ENCODE measurements around the gene CILP2. TPM values are rescaled to one million over a fixed set of nuclear protein-coding genes. Genes with fewer than 3 reads are reported as not detected.
A peak's percentile ranks its signal among the peaks of the same experiment; 100 is the strongest.

Gene CILP2
- total RNA-seq, 1 experiment from 2014 or later, result 2.0 TPM

DNA sequence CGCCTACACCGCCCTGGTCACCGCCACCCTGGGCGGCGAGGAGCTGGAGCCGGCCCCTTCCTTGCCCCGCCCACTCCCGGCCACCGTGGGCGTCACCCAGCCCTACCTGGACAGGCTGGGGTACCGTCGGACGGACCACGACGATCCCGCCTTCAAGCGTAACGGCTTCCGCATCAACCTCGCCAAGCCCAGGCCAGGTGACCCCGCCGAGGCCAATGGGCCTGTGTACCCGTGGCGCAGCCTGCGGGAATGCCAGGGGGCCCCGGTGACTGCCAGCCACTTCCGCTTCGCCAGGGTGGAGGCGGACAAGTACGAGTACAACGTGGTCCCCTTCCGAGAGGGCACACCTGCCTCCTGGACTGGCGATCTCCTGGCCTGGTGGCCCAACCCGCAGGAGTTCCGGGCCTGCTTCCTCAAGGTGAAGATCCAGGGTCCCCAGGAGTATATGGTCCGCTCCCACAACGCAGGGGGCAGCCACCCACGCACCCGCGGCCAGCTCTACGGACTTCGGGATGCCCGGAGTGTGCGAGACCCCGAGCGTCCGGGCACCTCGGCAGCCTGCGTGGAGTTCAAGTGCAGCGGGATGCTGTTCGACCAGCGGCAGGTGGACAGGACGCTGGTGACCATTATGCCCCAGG, 7.0 kb downstream of the CILP2 start:
- intact Hi-C loops (cut with micrococcal nuclease), result no loop called here

DNA sequence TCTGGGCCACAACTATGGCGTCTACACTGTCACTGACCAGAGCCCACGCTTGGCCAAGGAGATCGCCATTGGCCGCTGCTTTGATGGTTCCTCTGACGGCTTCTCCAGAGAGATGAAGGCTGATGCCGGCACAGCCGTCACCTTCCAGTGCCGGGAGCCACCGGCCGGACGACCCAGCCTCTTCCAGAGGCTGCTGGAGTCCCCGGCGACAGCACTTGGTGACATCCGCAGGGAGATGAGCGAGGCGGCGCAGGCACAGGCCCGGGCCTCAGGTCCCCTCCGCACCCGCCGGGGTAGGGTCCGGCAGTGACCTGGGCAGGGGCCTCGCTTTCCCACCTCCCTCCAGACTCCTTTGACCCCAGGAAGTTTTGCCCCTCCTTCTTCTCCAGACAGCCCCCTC, 7.6 kb downstream of the CILP2 start:
- Histone ChIP-seq H3K9me2 (replicated peaks; ENCODE audit: low read length) (no peaks in the 10 kb centered on the region), H2AFZ (ENCODE audit: low read length) (no peak overlapping the region), H3K4me3 (ENCODE audit: low read length) (no peak overlapping the region), H4K20me1 (ENCODE audit: low read length) (no peaks in the 10 kb centered on the region), H3F3A (ENCODE audit: low read length, unreplicated experiment) (no peaks in the 10 kb centered on the region), H3K27ac (ENCODE audit: low read length) (no peak overlapping the region), H3K36me3 (ENCODE audit: low read depth, low read length) (no peaks in the 10 kb centered on the region), H3K79me2 (ENCODE audit: low read length) (no peaks in the 10 kb centered on the region), H3K9ac (ENCODE audit: low read length) (no peak overlapping the region), H3K4me2 (ENCODE audit: low read length) (no peak overlapping the region), H3K9me3 (ENCODE audit: low read length) (no peaks in the 10 kb centered on the region), H3K27me3 (ENCODE audit: low read length) (no peaks in the 10 kb centered on the region), H3K4me1 (ENCODE audit: insufficient read depth, low read length) (peaks cover 4% of the 10 kb centered on the region; the same call in 1 of the 2 replicates)
- BruUV-seq (replicated peaks), result no TSS peak
- TF ChIP-seq EZH2phosphoT487 (IDR thresholded peaks at IDR 0.05; ENCODE audit: borderline replicate concordance, low read length), result no peak
- TF ChIP-seq, protein P1, sequence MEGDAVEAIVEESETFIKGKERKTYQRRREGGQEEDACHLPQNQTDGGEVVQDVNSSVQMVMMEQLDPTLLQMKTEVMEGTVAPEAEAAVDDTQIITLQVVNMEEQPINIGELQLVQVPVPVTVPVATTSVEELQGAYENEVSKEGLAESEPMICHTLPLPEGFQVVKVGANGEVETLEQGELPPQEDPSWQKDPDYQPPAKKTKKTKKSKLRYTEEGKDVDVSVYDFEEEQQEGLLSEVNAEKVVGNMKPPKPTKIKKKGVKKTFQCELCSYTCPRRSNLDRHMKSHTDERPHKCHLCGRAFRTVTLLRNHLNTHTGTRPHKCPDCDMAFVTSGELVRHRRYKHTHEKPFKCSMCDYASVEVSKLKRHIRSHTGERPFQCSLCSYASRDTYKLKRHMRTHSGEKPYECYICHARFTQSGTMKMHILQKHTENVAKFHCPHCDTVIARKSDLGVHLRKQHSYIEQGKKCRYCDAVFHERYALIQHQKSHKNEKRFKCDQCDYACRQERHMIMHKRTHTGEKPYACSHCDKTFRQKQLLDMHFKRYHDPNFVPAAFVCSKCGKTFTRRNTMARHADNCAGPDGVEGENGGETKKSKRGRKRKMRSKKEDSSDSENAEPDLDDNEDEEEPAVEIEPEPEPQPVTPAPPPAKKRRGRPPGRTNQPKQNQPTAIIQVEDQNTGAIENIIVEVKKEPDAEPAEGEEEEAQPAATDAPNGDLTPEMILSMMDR (conservative IDR thresholded peaks at IDR 0.05; ENCODE audit: low read depth, low read length), result no peak
- no peak for TF ChIP-seq EZH2 (IDR thresholded peaks at IDR 0.05; ENCODE audit: low read length, unreplicated experiment)
- DNase-seq (no peak), ATAC-seq (no peak)
- intact Hi-C loops (cut with micrococcal nuclease), result no loop called here
- ChIA-PET CTCF (no interaction called here), POLR2A (ENCODE audit: unreplicated experiment) (no interaction called here)

More for the DNA sequence above, 7.0 kb downstream of the CILP2 start:
- H3K9me2 ChIP-seq (replicated peaks; ENCODE audit: low read length), result no peaks in the 10 kb centered on the region
- TF ChIP-seq EZH2phosphoT487 (IDR thresholded peaks at IDR 0.05; ENCODE audit: borderline replicate concordance, low read length), result no peak
- TF ChIP-seq EZH2 (IDR thresholded peaks at IDR 0.05; ENCODE audit: low read length, unreplicated experiment), result no peak
- TF ChIP-seq, protein P1 (conservative IDR thresholded peaks at IDR 0.05; ENCODE audit: low read depth, low read length), result no peak
- no peaks in the 10 kb centered on the region for H4K20me1 ChIP-seq (ENCODE audit: low read length)
- no peaks in the 10 kb centered on the region for H3K27me3 ChIP-seq (ENCODE audit: low read length)
- no peaks in the 10 kb centered on the region for H3F3A ChIP-seq (ENCODE audit: low read length, unreplicated experiment)
- no TSS peak for BruUV-seq (replicated peaks)
- H3K9me3 ChIP-seq (ENCODE audit: low read length), result no peaks in the 10 kb centered on the region
- H3K79me2 ChIP-seq (ENCODE audit: low read length), result no peaks in the 10 kb centered on the region
- H3K4me1 ChIP-seq (ENCODE audit: insufficient read depth, low read length), result peaks cover 5% of the 10 kb centered on the region; the same call in 1 of the 2 replicates
- ATAC-seq (no peak), DNase-seq (no peak)
- H3K9ac ChIP-seq (ENCODE audit: low read length), result no peak overlapping the region
- H3K4me2 ChIP-seq (ENCODE audit: low read length), result no peak overlapping the region
- POLR2A ChIA-PET (ENCODE audit: unreplicated experiment), result no interaction called here
- H3K4me3 ChIP-seq (ENCODE audit: low read length), result no peak overlapping the region
- H3K36me3 ChIP-seq (ENCODE audit: low read depth, low read length), result no peaks in the 10 kb centered on the region
- H2AFZ ChIP-seq (ENCODE audit: low read length), result no peak overlapping the region
- no peak overlapping the region for H3K27ac ChIP-seq (ENCODE audit: low read length)
- CTCF ChIA-PET, result no interaction called here

- ChIA-PET POLR2A (ENCODE audit: unreplicated experiment) (no interaction called here), CTCF (no interaction called here)
- Histone ChIP-seq H3K36me3 (ENCODE audit: low read depth, low read length) (no peaks in the 10 kb centered on the region), H2AFZ (ENCODE audit: low read length) (no peak overlapping the region), H3K79me2 (ENCODE audit: low read length) (no peaks in the 10 kb centered on the region), H4K20me1 (ENCODE audit: low read length) (no peaks in the 10 kb centered on the region), H3K4me1 (ENCODE audit: insufficient read depth, low read length) (no peaks in the 10 kb centered on the region), H3K4me2 (ENCODE audit: low read length) (no peak overlapping the region), H3K27ac (ENCODE audit: low read length) (no peak overlapping the region), H3K9me3 (ENCODE audit: low read length) (no peaks in the 10 kb centered on the region), H3K4me3 (ENCODE audit: low read length) (no peak overlapping the region), H3F3A (ENCODE audit: low read length, unreplicated experiment) (no peaks in the 10 kb centered on the region), H3K9ac (ENCODE audit: low read length) (no peak overlapping the region), H3K9me2 (replicated peaks; ENCODE audit: low read length) (no peaks in the 10 kb centered on the region), H3K27me3 (ENCODE audit: low read length) (no peaks in the 10 kb centered on the region)
- no TSS peak for BruUV-seq (replicated peaks)
- TF ChIP-seq EZH2phosphoT487 (IDR thresholded peaks at IDR 0.05; ENCODE audit: borderline replicate concordance, low read length) (no peak), EZH2 (IDR thresholded peaks at IDR 0.05; ENCODE audit: low read length, unreplicated experiment) (no peak)
- TF ChIP-seq, protein P1 (conservative IDR thresholded peaks at IDR 0.05; ENCODE audit: low read depth, low read length), result no peak
- intact Hi-C loops (cut with micrococcal nuclease), result no loop called here
- ATAC-seq (peak; percentile 39; the same call in 1 of the 2 replicates), DNase-seq (no peak)
Measured at GRCh38 chr19:19546751-19547162, 8.7 kb downstream of the CILP2 start.

Measured in PC-3 (cell line).